ENCODE results near the gene PHF8. TPM values are rescaled to one million over a fixed set of nuclear protein-coding genes. Genes with fewer than 3 reads are reported as not detected.

PHF8 gene
- total and polyA plus RNA-seq, 9 of the 15 experiments (the other 6 are each of a cell fraction or from before 2014, with no cell fraction given), result 2.5 to 25.7 (median 12.1) TPM

- TF ChIP-seq JUND (IDR thresholded peaks at IDR 0.05; ENCODE audit: borderline replicate concordance, low read depth, low read length) (peak; percentile 97), JUND (tag; IDR thresholded peaks at IDR 0.05; ENCODE audit: borderline replicate concordance, low read depth, low read length) (peak; percentile 88; the same call in 2 of the 3 replicates), RBM22 (IDR thresholded peaks at IDR 0.05; ENCODE audit: low read depth, low read length, poor library complexity, severe bottlenecking) (no peak), SNIP1 (IDR thresholded peaks at IDR 0.05; ENCODE audit: low read depth) (no peak), ILF3 (IDR thresholded peaks at IDR 0.05; ENCODE audit: borderline replicate concordance) (no peak), ZNF592 (IDR thresholded peaks at IDR 0.05) (no peak), CBX3 (IDR thresholded peaks at IDR 0.05; ENCODE audit: borderline replicate concordance in 1 of 2, low read length in 2 of 2) (no peak), RFX7 (CRISPR knock-in tag; IDR thresholded peaks at IDR 0.05) (no peak), FOXJ2 (tag; IDR thresholded peaks at IDR 0.05) (peak; percentile 86), NR2C1 (IDR thresholded peaks at IDR 0.05) (peak; percentile 71), NR2C1 (tag; IDR thresholded peaks at IDR 0.05) (peak; percentile 66), ARHGAP35 (IDR thresholded peaks at IDR 0.05; ENCODE audit: partially characterized antibody) (no peak), FOSL1 (tag; conservative IDR thresholded peaks at IDR 0.05) (peak; percentile 77), PATZ1 (CRISPR knock-in tag; IDR thresholded peaks at IDR 0.05; ENCODE audit: borderline replicate concordance) (no peak), CAMTA2 (CRISPR knock-in tag; conservative IDR thresholded peaks at IDR 0.05) (no peak), ZNF589 (CRISPR knock-in tag; IDR thresholded peaks at IDR 0.05; ENCODE audit: low read depth) (no peak), DDX20 (tag; IDR thresholded peaks at IDR 0.05; ENCODE audit: low read depth) (no peak), U2AF2 (optimal IDR thresholded peaks at IDR 0.05; ENCODE audit: low read depth, low read length) (no peak), CBX1 (IDR thresholded peaks at IDR 0.05; ENCODE audit: low read depth) (no peak), NFE2 (IDR thresholded peaks at IDR 0.05; ENCODE audit: low read depth) (no peak), TRIM24 (IDR thresholded peaks at IDR 0.05) (no peak), ZNF232 (CRISPR knock-in tag; IDR thresholded peaks at IDR 0.05) (no peak; the same call in 1 of the 2 replicates), BRCA1 (IDR thresholded peaks at IDR 0.05) (no peak), BRCA1 (CRISPR knock-in tag; IDR thresholded peaks at IDR 0.05) (no peak), ZNF436 (CRISPR knock-in tag; IDR thresholded peaks at IDR 0.05) (no peak)
Observed at GRCh38 chrX:54044126-54044876, at the start of gene PHF8 (continued).

Measured in K562 (cell line).